Esophagus muscularis mucosa (tissue), 4 donors: ENCODE results near the gene ADAMTS2. TPM values are rescaled to one million over a fixed set of nuclear protein-coding genes. Genes with fewer than 3 reads are reported as not detected.

Experiments used
- DNase-seq: peaks from one replicate; pipeline ENCODE4 v3.0.0-alpha.2; 2017; ENCODE audit errors: extremely low spot score
- H3K27ac ChIP-seq, 4 donors: fragments of 200-600 bp; sonication (generic); replicated peaks in 1 of 4; 1 replicate in 3 of 4; 2 replicates in 1 of 4; pipeline ENCODE4 v1.5.1; 2016 to 2019; ENCODE audit warnings: mild to moderate bottlenecking in 1 of 4
- H3K27me3 ChIP-seq, 4 donors: fragments of 200-600 bp; sonication (generic); one replicate each; pipeline versions ENCODE4 v1.5.1 to v1.6.0; 2016 to 2019
- H3K36me3 ChIP-seq, 4 donors: fragments of 200-600 bp; sonication (generic); one replicate each; pipeline ENCODE4 v1.5.1; 2016 to 2019
- H3K4me1 ChIP-seq, 4 donors: fragments of 200-600 bp; sonication (generic); one replicate each; pipeline ENCODE4 v1.5.1; 2016 to 2019
- H3K4me3 ChIP-seq, 4 donors: fragments of 200-600 bp; sonication (generic); 1 replicate in 2 of 4; 2 replicates in 2 of 4; pipeline ENCODE4 v1.5.1; 2016 to 2019; ENCODE audit warnings: mild to moderate bottlenecking in 4 of 4, moderate library complexity in 1 of 4
- H3K9me3 ChIP-seq, 4 donors: fragments of 200-600 bp; sonication (generic); 1 replicate in 3 of 4; 2 replicates in 1 of 4; pipeline ENCODE4 v1.5.1; 2016 to 2019
- EP300 ChIP-seq: sonication (generic); formaldehyde crosslinking; IDR thresholded peaks from one replicate; pipeline ENCODE4 v1.6.1; 2017; ENCODE audit warnings: antibody characterized with exemption
- POLR2A ChIP-seq: fragments of 450-650 bp; IDR thresholded peaks from one replicate; pipeline ENCODE4 v1.6.1; 2017; ENCODE audit warnings: antibody characterized with exemption, moderate library complexity, mild to moderate bottlenecking, low read depth
- POLR2AphosphoS5 ChIP-seq, 2 donors: sonication (generic); formaldehyde crosslinking; IDR thresholded peaks; one replicate each; pipeline ENCODE4 v1.6.1; 2017; ENCODE audit warnings: antibody characterized with exemption in 2 of 2
- WGBS: methylation state at CpG from one replicate; pipeline ENCODE4 v1.1.5; 2018; 5-methylcytosine and 5-hydroxymethylcytosine counted together
- intact Hi-C: fragments of 100-400 bp; cut with DNase I; formaldehyde crosslinking; loops from one replicate; pipeline ENCODE4 v1.15.1; 2023
- total RNA-seq, 4 donors: library from RNA; depleted of rRNA; stranded (reverse); fragments of >200 nt; gene quantifications; one replicate each; pipeline versions ENCODE4 v1.1.0 to v1.2.1, GENCODE V29; 2016
- TF ChIP-seq, protein P1 (sequence below), 3 experiments: fragments of 200-600 bp in 2 of 3; fragments of 450-650 bp in 1 of 3; sonication (generic) in 2 of 3; IDR thresholded peaks; one replicate each; pipeline ENCODE4 v1.5.1; 2017 to 2019; ENCODE audit warnings: antibody characterized with exemption in 3 of 3, mild to moderate bottlenecking in 2 of 3, moderate library complexity in 1 of 3

Gene ADAMTS2
- total RNA-seq, 4 donors from 2014 or later = 17.8 to 31.8 (median 21.4) TPM

DNA sequence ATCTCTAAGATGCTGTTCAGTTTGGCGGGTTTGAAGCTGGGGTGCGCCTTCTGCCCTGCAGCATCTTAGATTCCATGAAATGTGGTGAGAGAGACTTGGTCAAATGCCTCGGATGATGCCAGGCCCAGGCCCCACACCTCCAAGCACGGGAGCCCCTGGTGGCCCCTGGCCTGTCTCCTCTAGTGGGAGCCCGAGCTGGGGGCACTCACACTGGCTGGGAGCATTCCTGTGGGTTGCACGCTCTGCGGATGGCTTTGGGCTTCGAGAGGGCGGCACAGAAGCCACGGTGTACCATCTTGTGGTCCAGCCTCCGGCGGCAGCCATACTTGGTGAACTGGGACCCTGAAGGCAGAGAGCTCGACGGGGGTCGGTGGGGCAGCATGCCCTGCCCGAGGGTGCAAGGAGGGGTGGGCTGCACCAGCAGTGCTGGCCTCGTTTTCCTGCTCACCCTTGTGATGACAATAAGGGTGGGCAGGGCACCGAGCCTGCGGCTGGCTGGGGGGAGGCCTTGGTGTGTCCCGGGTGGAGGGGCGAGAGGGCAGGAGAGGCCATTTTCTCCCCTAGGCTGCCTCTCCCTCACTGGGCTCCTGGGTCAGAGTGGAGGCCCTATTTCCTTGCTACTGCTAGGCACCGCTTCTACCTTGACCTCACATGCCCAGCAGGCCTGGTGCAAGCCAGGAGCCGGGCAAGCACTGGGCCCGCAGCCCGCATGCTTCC is 219.3 kb downstream of the ADAMTS2 start:
- TF ChIP-seq POLR2A = no peak
- TF ChIP-seq EP300 = no peak
- TF ChIP-seq, protein P1, sequence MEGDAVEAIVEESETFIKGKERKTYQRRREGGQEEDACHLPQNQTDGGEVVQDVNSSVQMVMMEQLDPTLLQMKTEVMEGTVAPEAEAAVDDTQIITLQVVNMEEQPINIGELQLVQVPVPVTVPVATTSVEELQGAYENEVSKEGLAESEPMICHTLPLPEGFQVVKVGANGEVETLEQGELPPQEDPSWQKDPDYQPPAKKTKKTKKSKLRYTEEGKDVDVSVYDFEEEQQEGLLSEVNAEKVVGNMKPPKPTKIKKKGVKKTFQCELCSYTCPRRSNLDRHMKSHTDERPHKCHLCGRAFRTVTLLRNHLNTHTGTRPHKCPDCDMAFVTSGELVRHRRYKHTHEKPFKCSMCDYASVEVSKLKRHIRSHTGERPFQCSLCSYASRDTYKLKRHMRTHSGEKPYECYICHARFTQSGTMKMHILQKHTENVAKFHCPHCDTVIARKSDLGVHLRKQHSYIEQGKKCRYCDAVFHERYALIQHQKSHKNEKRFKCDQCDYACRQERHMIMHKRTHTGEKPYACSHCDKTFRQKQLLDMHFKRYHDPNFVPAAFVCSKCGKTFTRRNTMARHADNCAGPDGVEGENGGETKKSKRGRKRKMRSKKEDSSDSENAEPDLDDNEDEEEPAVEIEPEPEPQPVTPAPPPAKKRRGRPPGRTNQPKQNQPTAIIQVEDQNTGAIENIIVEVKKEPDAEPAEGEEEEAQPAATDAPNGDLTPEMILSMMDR (IDR thresholded peaks at IDR 0.05) = no peak
- TF ChIP-seq POLR2AphosphoS5 (IDR thresholded peaks at IDR 0.05) = no peak
- H3K27me3 ChIP-seq = no peaks in the 10 kb centered on the region
- 93% methylated on average over 25 of the region's 25 CpGs for WGBS
- DNase-seq = no peak
- H3K4me1 ChIP-seq = no peaks in the 10 kb centered on the region
- H3K36me3 ChIP-seq = peaks cover 0 to 43% (median 23%) of the 10 kb centered on the region in 4 donors
- intact Hi-C loops = no loop called here
- no peak overlapping the region for H3K27ac ChIP-seq
- peaks cover 0 to 7% (median 0%) of the 10 kb centered on the region in 4 donors for H3K9me3 ChIP-seq
- H3K4me3 ChIP-seq = no peak overlapping the region

DNA sequence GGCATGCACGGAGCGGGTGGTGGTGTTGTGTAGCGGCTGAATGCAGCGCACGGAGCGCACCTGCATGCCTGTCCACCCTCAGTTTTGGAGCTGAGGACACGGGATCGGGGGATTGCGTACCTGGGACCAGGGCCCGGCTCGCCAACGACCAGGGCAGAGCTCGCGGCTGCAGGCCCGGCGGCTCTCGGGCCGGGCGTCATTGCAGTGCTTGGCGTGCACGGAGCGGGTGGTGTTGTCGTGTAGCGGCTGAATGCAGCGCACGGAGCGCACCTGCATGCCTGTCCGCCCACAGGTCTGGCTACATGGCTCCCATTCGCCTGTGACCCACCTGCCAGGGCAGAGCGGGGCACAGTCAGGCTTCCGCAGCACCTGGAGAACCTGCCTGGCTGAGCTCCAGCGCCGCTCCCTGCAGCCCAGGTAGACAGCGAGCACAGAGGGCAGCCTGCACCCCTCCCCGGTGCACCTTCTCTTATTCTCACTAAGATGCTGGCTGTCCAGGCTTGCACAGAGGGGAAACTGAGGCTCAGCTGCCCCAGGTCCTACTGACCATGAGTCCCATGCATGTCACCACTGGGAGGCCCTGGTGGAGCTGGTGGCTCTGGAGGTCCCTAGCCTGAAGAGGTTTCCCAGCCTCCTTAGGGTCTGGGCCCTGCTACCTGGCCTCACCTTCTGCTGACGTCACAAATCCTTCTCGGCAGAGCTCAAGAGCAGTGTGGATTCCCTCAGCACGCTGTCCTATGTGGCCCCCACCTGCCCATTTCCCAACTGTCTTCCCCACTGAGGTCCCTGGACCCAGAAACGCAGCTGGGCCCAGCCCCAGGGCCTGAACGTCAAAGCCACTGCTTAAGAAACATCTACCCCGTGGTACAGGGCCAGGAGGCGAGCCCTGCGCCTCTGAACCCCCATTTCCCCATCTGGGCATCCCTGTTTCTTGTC is 220.1 kb downstream of the ADAMTS2 start:
- Histone ChIP-seq H3K9me3 (peaks cover 0 to 14% (median 0%) of the 10 kb centered on the region in 4 donors), H3K4me3 (no peak overlapping the region), H3K36me3 (peaks cover 0 to 46% (median 23%) of the 10 kb centered on the region in 4 donors), H3K27ac (no peak overlapping the region), H3K27me3 (no peaks in the 10 kb centered on the region), H3K4me1 (no peaks in the 10 kb centered on the region)
- DNase-seq = no peak
- TF ChIP-seq POLR2AphosphoS5 (IDR thresholded peaks at IDR 0.05) = no peak
- intact Hi-C loops = no loop called here
- WGBS = 86% methylated on average over 15 of the region's 43 CpGs

DNA sequence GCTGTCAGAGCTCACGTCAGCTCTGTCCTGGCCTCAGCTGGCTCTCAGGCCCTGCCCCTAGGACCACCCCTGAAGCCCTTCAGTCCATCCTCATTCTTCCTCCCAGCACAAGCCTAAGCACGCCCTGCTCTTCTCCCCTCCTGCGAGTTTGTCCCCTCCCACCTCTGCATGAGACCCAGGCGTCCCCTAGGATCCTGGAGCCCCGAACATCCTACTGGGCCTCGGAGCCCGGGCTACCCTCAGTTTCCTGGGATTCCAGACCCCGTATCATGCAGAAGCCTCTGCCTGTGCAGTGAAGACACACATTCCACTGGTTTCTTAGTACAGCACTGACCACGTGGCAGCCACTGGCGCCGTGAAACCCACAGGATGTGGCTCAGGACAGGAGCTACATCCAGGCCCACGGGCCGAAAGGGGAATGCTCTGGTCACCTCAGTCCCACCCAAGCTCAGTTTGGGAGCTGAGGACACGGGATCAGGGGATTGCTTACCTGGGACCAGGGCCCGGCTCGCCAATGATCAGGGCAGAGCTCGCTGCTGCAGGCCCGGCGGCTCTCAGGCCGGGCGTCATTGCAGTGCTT is 220.9 kb downstream of the ADAMTS2 start:
- DNase-seq = no peak
- WGBS = 93% methylated on average over 9 of the region's 21 CpGs
- H3K36me3 ChIP-seq = peaks cover 0 to 38% (median 19%) of the 10 kb centered on the region in 4 donors

DNA sequence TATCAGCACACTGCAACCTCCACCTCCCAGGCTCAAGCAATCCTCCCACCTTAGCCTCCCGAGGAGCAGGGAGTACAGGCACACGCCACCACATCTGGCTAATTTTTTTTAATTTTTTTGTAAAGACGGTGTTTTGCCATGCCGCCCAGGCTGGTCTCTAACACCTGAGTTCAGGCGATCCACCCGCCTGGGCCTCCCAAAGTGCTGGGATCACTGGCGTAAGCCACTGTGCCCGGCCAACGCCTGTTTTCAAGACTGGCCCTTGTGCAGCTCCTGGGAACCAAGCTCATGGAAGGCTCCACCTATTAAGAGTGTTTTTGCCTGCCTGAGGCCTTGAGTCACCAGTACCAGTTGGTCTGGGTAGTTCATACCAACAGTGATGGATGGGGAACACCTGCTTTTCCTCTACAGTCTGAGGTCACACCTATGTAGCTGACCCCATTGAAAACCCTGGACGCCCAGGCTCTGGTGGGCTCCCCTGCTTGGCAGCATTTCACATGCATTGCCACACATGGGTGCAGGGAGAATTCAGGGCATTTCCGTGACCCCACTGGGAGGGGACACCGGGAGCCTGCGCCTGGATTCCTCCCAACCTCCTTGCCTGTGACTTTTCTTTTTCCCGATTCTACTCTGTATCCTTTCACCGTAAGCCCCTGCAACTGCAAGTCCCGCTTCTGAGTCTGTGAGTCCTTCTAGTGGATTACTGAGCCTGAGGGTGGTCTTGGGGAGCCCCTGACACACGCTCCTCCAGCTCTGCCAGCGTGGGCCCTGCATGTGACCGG is 221.6 kb downstream of the ADAMTS2 start:
- H3K4me3 ChIP-seq = no peak overlapping the region
- TF ChIP-seq EP300 (no peak), POLR2AphosphoS5 (IDR thresholded peaks at IDR 0.05) (no peak), POLR2A (no peak)
- TF ChIP-seq, protein P1 (IDR thresholded peaks at IDR 0.05) = no peak
- WGBS = 92% methylated on average over 18 of the region's 19 CpGs
- DNase-seq = no peak
- no peaks in the 10 kb centered on the region for H3K27me3 ChIP-seq
- peaks cover 0 to 33% (median 17%) of the 10 kb centered on the region in 4 donors for H3K36me3 ChIP-seq
- H3K27ac ChIP-seq = no peak overlapping the region
- peaks cover 0 to 14% (median 0%) of the 10 kb centered on the region in 4 donors for H3K9me3 ChIP-seq
- intact Hi-C loops = no loop called here
- no peaks in the 10 kb centered on the region for H3K4me1 ChIP-seq

More for the DNA sequence above, 220.9 kb downstream of the ADAMTS2 start:
- H3K9me3 ChIP-seq = peaks cover 0 to 14% (median 0%) of the 10 kb centered on the region in 4 donors
- H3K27ac ChIP-seq = no peak overlapping the region
- no peaks in the 10 kb centered on the region for H3K27me3 ChIP-seq
- no peak overlapping the region for H3K4me3 ChIP-seq
- intact Hi-C loops = no loop called here
- no peak for TF ChIP-seq POLR2A
- TF ChIP-seq, protein P1 (IDR thresholded peaks at IDR 0.05) = no peak
- no peak for TF ChIP-seq POLR2AphosphoS5 (IDR thresholded peaks at IDR 0.05)
- no peak for TF ChIP-seq EP300
- H3K4me1 ChIP-seq = no peaks in the 10 kb centered on the region
